Urinary bladder (tissue), 4 donors: ENCODE results near the gene IRF2. TPM values are rescaled to one million over a fixed set of nuclear protein-coding genes. Genes with fewer than 3 reads are reported as not detected.

Experiments
- DNase-seq: peaks from one replicate; pipeline ENCODE4 v3.0.0-alpha.2; 2015; ENCODE audit errors: extremely low spot score
- H3K27ac ChIP-seq: one replicate; pipeline ENCODE4 v1.5.1; 2013; ENCODE audit warnings: low read depth, mild to moderate bottlenecking, moderate library complexity
- H3K36me3 ChIP-seq: one replicate; pipeline ENCODE4 v1.6.1; 2013; ENCODE audit warnings: mild to moderate bottlenecking, moderate library complexity; ENCODE audit not compliant: insufficient read depth
- H3K4me1 ChIP-seq: one replicate; pipeline ENCODE4 v1.6.1; 2013; ENCODE audit warnings: mild to moderate bottlenecking, moderate library complexity; ENCODE audit not compliant: insufficient read depth
- H3K4me3 ChIP-seq: one replicate; pipeline ENCODE4 v1.5.1; 2013; ENCODE audit warnings: low read depth, low read length
- WGBS: extraction: QIAGEN DNeasy Blood & Tissue Kit; methylation state at CpG from one replicate; pipeline ENCODE4 v1.1.7; 2013; 5-methylcytosine and 5-hydroxymethylcytosine counted together
- polyA plus RNA-seq: library from polyadenylated mRNA; stranded (reverse); fragments of 200-250 nt; gene quantifications from one replicate; pipeline ENCODE4 v1.2.3, GENCODE V29; 2013
- total RNA-seq: library from RNA; depleted of rRNA; stranded (reverse); fragments of >200 nt; gene quantifications from one replicate; pipeline ENCODE4 v1.2.3, GENCODE V29; 2014
- donor health status: healthy with polysubstance abuse.
- donor health status: healthy.

The IRF2 gene
- total and polyA plus RNA-seq, 2 donors = 35.6 to 39.5 TPM

GRCh38 chr4:184464759-184465454 is 9.4 kb downstream of the IRF2 start:
- peaks cover 4% of the 10 kb centered on the region for H3K36me3 ChIP-seq
- H3K27ac ChIP-seq = no peak overlapping the region
- DNase-seq = no peak
- WGBS = 90% methylated on average over 5 of the region's 5 CpGs
- no peak overlapping the region for H3K4me3 ChIP-seq
- H3K4me1 ChIP-seq = no peaks in the 10 kb centered on the region

- WGBS = 97% methylated on average over 5 of the region's 5 CpGs
- DNase-seq = no peak
- H3K4me1 ChIP-seq = no peaks in the 10 kb centered on the region
- H3K4me3 ChIP-seq = no peak overlapping the region
- H3K36me3 ChIP-seq = peaks cover 4% of the 10 kb centered on the region
- no peak overlapping the region for H3K27ac ChIP-seq
Measured at GRCh38 chr4:184463856-184464255, 10.5 kb downstream of the IRF2 start.

- no peak overlapping the region for H3K27ac ChIP-seq
- no peaks in the 10 kb centered on the region for H3K4me1 ChIP-seq
- no peak for DNase-seq
- WGBS = over 99% methylated on average over 2 of the region's 2 CpGs
- no peak overlapping the region for H3K4me3 ChIP-seq
- peaks cover 4% of the 10 kb centered on the region for H3K36me3 ChIP-seq
Measured at GRCh38 chr4:184463158-184463557, 11.2 kb downstream of the IRF2 start.

- 87% methylated on average over 2 of the region's 2 CpGs for WGBS
- Histone ChIP-seq H3K4me1 (no peaks in the 10 kb centered on the region), H3K36me3 (peaks cover 4% of the 10 kb centered on the region), H3K27ac (no peak overlapping the region), H3K4me3 (no peak overlapping the region)
- no peak for DNase-seq
Measured at GRCh38 chr4:184462724-184463123, 11.6 kb downstream of the IRF2 start.

- H3K27ac ChIP-seq = no peak overlapping the region
- peaks cover 4% of the 10 kb centered on the region for H3K36me3 ChIP-seq
- 84% methylated on average over 7 of the region's 7 CpGs for whole genome bisulfite sequencing
- DNase-seq = no peak
- H3K4me3 ChIP-seq = no peak overlapping the region
- no peaks in the 10 kb centered on the region for H3K4me1 ChIP-seq
Measured at GRCh38 chr4:184461711-184462441, 12.5 kb downstream of the IRF2 start.

- Histone ChIP-seq H3K4me1 (no peaks in the 10 kb centered on the region), H3K27ac (no peak overlapping the region), H3K4me3 (no peak overlapping the region), H3K36me3 (peaks cover 2% of the 10 kb centered on the region)
- 71% methylated on average over 13 of the region's 13 CpGs for WGBS
- DNase-seq = no peak
Measured at GRCh38 chr4:184460499-184461285, 13.7 kb downstream of the IRF2 start.

- DNase-seq = no peak
- Histone ChIP-seq H3K4me3 (no peak overlapping the region), H3K4me1 (no peaks in the 10 kb centered on the region), H3K36me3 (peaks cover 2% of the 10 kb centered on the region), H3K27ac (no peak overlapping the region)
- WGBS = 93% methylated on average over 3 of the region's 3 CpGs
Measured at GRCh38 chr4:184459413-184459812, 14.9 kb downstream of the IRF2 start.

- Histone ChIP-seq H3K27ac (no peak overlapping the region), H3K36me3 (peaks cover 2% of the 10 kb centered on the region), H3K4me3 (no peak overlapping the region), H3K4me1 (no peaks in the 10 kb centered on the region)
- no peak for DNase-seq
- WGBS = 84% methylated on average over 11 of the region's 11 CpGs
Measured at GRCh38 chr4:184457535-184458249, 16.7 kb downstream of the IRF2 start.

- Histone ChIP-seq H3K36me3 (peaks cover 2% of the 10 kb centered on the region), H3K4me3 (no peak overlapping the region), H3K4me1 (no peaks in the 10 kb centered on the region), H3K27ac (no peak overlapping the region)
- WGBS = 98% methylated on average over 26 of the region's 26 CpGs
- no peak for DNase-seq
Measured at GRCh38 chr4:184456337-184456736, 18.0 kb downstream of the IRF2 start.

GRCh38 chr4:184455299-184455698 is 19.1 kb downstream of the IRF2 start:
- Histone ChIP-seq H3K27ac (no peak overlapping the region), H3K4me1 (no peaks in the 10 kb centered on the region), H3K4me3 (no peak overlapping the region), H3K36me3 (no peaks in the 10 kb centered on the region)
- no peak for DNase-seq
- WGBS = 95% methylated on average over 7 of the region's 7 CpGs

- no peak for DNase-seq
- no peaks in the 10 kb centered on the region for H3K4me1 ChIP-seq
- WGBS = 17% methylated on average over 10 of the region's 10 CpGs
- H3K4me3 ChIP-seq = no peak overlapping the region
- peak overlapping the region; percentile 65 for H3K27ac ChIP-seq
- H3K36me3 ChIP-seq = no peaks in the 10 kb centered on the region
Measured at GRCh38 chr4:184453365-184454160, 20.8 kb downstream of the IRF2 start.

- Histone ChIP-seq H3K4me3 (no peak overlapping the region), H3K4me1 (no peaks in the 10 kb centered on the region), H3K36me3 (no peaks in the 10 kb centered on the region), H3K27ac (no peak overlapping the region)
- no peak for DNase-seq
Measured at GRCh38 chr4:184452740-184453139, 21.6 kb downstream of the IRF2 start.

GRCh38 chr4:184451726-184452125 is 22.6 kb downstream of the IRF2 start:
- H3K36me3 ChIP-seq = no peaks in the 10 kb centered on the region
- H3K4me3 ChIP-seq = no peak overlapping the region
- H3K27ac ChIP-seq = no peak overlapping the region
- no peak for DNase-seq
- no peaks in the 10 kb centered on the region for H3K4me1 ChIP-seq
